ENCODE measurements around the gene PTPRN2. TPM values are rescaled to one million over a fixed set of nuclear protein-coding genes. Genes with fewer than 3 reads are reported as not detected.

Gene PTPRN2
- total and polyA plus RNA-seq, 2 of the 8 experiments (the other 6 are each of a cell fraction or from before 2014, with no cell fraction given), result 2.6 to 4.5 TPM

- TF ChIP-seq, protein P1, sequence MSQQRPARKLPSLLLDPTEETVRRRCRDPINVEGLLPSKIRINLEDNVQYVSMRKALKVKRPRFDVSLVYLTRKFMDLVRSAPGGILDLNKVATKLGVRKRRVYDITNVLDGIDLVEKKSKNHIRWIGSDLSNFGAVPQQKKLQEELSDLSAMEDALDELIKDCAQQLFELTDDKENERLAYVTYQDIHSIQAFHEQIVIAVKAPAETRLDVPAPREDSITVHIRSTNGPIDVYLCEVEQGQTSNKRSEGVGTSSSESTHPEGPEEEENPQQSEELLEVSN (IDR thresholded peaks at IDR 0.05), result no peak
- no peak for TF ChIP-seq MAFK (IDR thresholded peaks at IDR 0.05; ENCODE audit: low read depth, low read length)
- no peak for TF ChIP-seq RAD21 (IDR thresholded peaks at IDR 0.05 in 1 of 2, conservative IDR thresholded peaks at IDR 0.05 in 1 of 2; ENCODE audit: low read depth in 2 of 2, low read length in 2 of 2)
- TF ChIP-seq TBP (IDR thresholded peaks at IDR 0.05; ENCODE audit: low read depth, low read length), result no peak
- TF ChIP-seq TEAD4 (IDR thresholded peaks at IDR 0.05; ENCODE audit: low read depth, low read length), result no peak
- no peak for TF ChIP-seq EGR1 (IDR thresholded peaks at IDR 0.05; ENCODE audit: borderline replicate concordance, low read depth, low read length)
- no peak for TF ChIP-seq SP2 (IDR thresholded peaks at IDR 0.05; ENCODE audit: low read length)
- TF ChIP-seq CTCF (IDR thresholded peaks at IDR 0.05; ENCODE audit: control extremely low read depth in 1 of 3, insufficient read depth in 1 of 3, low read depth in 1 of 3, low read length in 3 of 3), result no peak
- TF ChIP-seq SP1 (IDR thresholded peaks at IDR 0.05; ENCODE audit: low read depth, low read length), result no peak
Measured at GRCh38 chr7:157873181-157873580, 714.4 kb downstream of the PTPRN2 start (continued).

Measured in H1 (cell line).